HG02938 (cell line): Measurements from ENCODE around the gene SLC26A8.
"Not testable (repeated sequence)": the region's sequence is repeated elsewhere in the genome, so short reads cannot be mapped to it uniquely, and the experiment has no call there.

Source experiments
- ATAC-seq: cut with Tn5 transposase; IDR thresholded peaks from one replicate; pipeline ENCODE4 v1.9.1; 2021; ENCODE audit warnings: mild to moderate bottlenecking, moderate library complexity; ENCODE audit not compliant: unreplicated experiment

Gene SLC26A8

DNA sequence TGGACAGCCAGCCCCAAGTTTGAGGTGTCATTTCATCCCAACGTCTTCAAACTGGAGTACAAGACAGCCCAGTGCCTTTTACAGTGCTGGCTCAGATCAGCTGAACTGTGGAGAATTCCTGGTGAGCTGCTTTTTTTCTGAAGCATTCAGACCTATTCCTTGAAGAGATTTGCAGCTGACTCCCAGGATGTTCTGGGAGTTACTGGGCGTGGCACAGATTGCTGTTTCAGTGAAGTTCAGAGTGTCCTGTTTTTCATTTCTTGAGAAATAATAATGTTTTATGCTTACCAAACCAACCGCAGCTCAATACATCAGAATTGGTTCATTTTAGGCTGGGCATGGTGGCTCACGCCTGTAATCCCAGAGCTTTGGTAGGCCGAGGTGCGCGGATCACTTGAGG is 70.1 kb downstream of the SLC26A8 start:
- no peak for ATAC-seq

GRCh38 chr6:35948725-35949124 is 75.7 kb downstream of the SLC26A8 start:
- ATAC-seq, result no peak

- no peak for ATAC-seq
Measured at GRCh38 chr6:35945650-35946025, 78.8 kb downstream of the SLC26A8 start.

GRCh38 chr6:35943390-35943789 is 81.1 kb downstream of the SLC26A8 start:
- ATAC-seq, result no peak

GRCh38 chr6:35942355-35942754 is 82.1 kb downstream of the SLC26A8 start:
- ATAC-seq, result no peak

DNA sequence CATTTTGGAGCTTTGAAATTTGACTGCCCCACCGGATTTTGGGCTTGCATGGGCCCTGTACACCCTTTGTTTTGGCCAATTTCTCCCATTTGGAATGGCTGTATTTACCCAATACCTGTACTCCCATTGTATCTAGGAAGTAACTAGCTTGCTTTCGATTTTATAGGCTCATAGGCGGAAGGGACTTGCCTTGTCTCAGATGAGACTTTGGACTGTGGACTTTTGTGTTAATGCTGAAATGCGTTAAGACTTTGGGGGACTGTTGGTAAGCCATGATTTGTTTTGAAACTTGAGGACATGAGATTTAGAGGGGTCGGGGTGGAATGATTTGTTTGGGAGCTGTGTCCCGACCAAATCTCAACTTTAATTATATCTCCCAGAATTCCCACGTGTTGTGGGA is 83.3 kb downstream of the SLC26A8 start:
- ATAC-seq, result not testable (repeated sequence)

DNA sequence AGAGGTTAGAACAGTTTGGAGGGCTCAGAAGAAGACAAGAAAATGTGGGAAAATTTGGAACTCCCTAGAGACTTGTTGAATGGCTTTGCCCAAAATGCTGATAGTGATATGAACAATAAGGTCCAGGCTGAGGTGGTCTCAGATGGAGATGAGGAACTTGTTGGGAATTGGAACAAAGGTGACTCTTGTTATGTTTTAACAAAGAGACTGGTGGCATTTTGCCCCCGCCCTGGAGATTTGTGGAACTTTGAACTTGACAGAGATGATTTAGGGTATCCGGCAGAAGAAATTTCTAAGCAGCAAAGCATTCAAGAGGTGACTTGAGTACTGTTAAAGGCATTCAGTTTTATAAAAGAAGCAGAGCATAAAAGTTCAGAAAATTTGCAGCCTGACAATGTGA is 84.4 kb downstream of the SLC26A8 start:
- not testable (repeated sequence) for ATAC-seq

- ATAC-seq, result not testable (repeated sequence)
Measured at GRCh38 chr6:35939259-35939658, 85.2 kb downstream of the SLC26A8 start.

GRCh38 chr6:35936681-35937359 is 87.6 kb downstream of the SLC26A8 start:
- no peak for ATAC-seq

DNA sequence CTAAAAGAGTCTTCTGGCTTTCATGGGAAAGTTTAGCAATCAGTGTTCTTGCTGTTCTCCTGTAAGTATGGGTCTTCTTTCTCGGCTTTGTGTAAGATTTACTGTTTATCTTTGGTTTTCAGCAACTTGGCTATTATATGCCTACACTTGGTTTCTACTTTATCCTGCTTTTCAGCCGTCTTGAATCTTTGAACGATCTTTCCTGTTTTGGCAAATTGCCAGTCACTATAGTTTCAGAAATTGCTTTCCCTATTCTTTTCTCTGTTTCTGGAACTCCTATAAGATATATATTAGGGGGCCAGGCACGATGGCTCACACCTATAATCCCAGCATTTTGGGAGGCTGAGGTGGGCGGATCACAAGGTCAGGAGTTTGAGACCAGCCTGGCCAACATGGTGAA is 89.0 kb downstream of the SLC26A8 start:
- ATAC-seq, result no peak

DNA sequence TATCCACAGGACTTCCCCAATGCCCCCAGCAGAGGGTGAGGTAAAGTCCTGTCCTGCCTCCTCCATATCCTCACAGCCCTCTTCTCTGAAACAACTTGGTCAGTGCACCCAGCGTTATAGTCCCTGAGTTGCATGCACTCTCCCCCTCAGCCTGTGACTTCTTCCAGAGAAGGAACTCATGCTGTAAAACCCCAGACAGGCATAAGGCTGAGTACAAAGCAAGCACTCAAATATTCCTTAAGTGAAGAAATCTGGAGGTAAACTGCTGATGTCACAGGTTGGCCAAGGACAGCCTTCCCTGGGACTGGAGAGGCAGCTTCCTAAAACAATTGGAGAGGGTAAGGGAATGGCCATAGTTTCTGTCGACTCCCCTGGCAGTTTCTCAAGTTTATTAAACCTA is 90.6 kb downstream of the SLC26A8 start:
- ATAC-seq, result no peak

DNA sequence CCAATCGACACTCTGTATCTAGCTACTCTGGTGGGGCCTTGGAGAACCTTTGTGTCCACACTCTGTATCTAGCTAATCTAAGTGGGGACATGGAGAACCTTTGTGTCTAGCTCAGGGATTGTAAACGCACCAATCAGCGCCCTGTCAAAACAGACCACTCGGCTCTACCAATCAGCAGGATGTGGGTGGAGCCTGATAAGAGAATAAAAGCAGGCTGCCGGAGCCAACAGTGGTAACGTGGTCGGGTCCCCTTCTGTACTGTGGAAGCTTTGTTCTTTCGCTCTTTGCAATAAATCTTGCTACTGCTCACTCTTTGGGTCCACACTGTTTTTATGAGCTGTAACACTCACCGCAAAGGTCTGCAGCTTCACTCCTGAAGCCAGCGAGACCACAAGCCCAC is 92.6 kb downstream of the SLC26A8 start:
- not testable (repeated sequence) for ATAC-seq

GRCh38 chr6:35931120-35931561 is 93.3 kb downstream of the SLC26A8 start:
- ATAC-seq, result no peak

GRCh38 chr6:35929601-35930000 is 94.8 kb downstream of the SLC26A8 start:
- ATAC-seq, result no peak

DNA sequence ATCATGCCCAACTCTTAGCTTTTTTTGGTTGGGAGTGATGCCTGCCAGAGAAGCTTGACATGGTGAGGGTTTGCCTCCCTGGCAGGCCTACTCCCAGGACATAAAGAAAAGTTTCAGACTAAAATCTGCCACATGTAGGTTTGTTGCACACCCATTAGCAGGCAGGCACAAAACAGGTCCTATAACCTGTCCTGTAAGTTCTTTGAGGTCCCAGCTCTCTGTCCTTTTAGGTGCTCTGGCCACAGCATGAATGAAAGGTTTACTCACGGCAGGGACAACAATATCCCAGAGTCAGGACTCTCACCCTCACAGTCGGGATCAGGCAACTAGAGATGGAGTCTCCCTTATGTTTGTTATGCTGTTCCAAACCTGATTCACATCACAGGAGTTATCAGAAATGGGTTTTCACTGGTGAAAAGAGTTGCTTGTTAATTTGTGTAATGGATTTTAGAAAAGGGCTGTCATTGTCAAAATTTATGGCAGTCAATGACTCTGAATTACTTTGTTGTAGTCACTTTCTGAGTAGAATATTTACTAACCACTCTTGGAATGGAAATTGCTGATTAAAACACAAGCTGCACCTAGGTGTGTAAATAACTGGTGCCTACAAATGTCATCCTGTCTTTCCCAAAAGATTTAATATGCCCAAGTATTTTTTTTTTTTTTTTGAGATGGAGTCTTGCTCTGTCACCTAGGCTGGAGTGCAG is 97.8 kb downstream of the SLC26A8 start:
- ATAC-seq, result no peak

DNA sequence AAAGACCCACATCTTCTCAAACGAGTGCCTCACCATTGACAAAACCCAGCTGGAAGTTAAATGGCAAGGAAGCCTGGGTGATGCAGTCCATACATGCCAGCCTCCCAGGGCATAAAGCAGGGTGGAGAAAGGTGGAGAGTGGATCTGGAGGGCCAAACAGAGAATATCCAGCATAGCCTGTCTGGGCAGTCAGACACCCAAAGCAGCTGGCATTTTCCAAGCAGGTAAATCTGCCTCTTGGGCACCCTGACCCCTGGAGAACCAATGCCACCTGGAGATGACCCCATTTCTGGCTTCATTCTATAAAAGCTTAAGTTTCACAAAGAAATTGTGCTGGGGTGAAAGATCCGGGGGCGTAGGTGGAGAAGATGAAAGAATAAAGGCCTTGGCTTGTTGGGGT is 98.5 kb downstream of the SLC26A8 start:
- no peak for ATAC-seq

- no peak for ATAC-seq
Measured at GRCh38 chr6:35924146-35924545, 100.3 kb downstream of the SLC26A8 start.

- ATAC-seq, result no peak
Measured at GRCh38 chr6:35922139-35922554, 102.3 kb downstream of the SLC26A8 start.

- ATAC-seq, result peak; percentile 68
Measured at GRCh38 chr6:35920793-35921732, 103.4 kb downstream of the SLC26A8 start, which contains the start of gene SRPK1. Gene SRPK1 (minus strand): TSS chr6:35921098. CDS start chr6:35921056, 42 bp downstream.

GRCh38 chr6:35919827-35920751 is 104.4 kb downstream of the SLC26A8 start:
- ATAC-seq, result peak; percentile 36
